Stomach (tissue), 4 donors: Measurements from ENCODE around the gene ZNF200.
"Not testable (repeated sequence)": the region's sequence is repeated elsewhere in the genome, so short reads cannot be mapped to it uniquely, and the experiment has no call there.

Source experiments
- CTCF ChIP-seq, 7 experiments: fragments of 450-650 bp in 4 of 7; fragments of 200-600 bp in 3 of 7; sonication (generic) in 3 of 7; IDR thresholded peaks; one replicate each; pipeline ENCODE4 v1.5.1; 2016 to 2019; ENCODE audit warnings: antibody characterized with exemption in 7 of 7, control low read depth in 2 of 7, mild to moderate bottlenecking in 1 of 7
- POLR2AphosphoS5 ChIP-seq, 3 donors: sonication (generic); formaldehyde crosslinking; IDR thresholded peaks; one replicate each; pipeline ENCODE4 v1.6.1; 2016; ENCODE audit warnings: antibody characterized with exemption in 3 of 3

GRCh38 chr16:3197694-3198333 is 37.1 kb downstream of the ZNF200 start:
- not testable (repeated sequence) for TF ChIP-seq CTCF, POLR2AphosphoS5 (IDR thresholded peaks at IDR 0.05)
